Activated CD8-positive, alpha-beta T cell treated with anti-CD3 and anti-CD28 coated beads for 36 hours (primary cell): ENCODE measurements around the gene MRPS6. TPM values are rescaled to one million over a fixed set of nuclear protein-coding genes. Genes with fewer than 3 reads are reported as not detected.
A peak's percentile ranks its signal among the peaks of the same experiment; 100 is the strongest.

Experiments
- ATAC-seq: fragments of 200-7000 bp; cut with Tn5 transposase; one replicate; pipeline ENCODE4 v1.10.0; 2021; ENCODE audit warnings: mild to moderate bottlenecking, moderate library complexity
- CTCF ChIA-PET: fragments of 350-600 bp; sonication (Branson Sonifier 250); formaldehyde crosslinking; loops from one replicate; lab custom pipeline; 2021; ENCODE audit warnings: antibody characterized with exemption; lab: Charles Lee
- POLR2A ChIA-PET: fragments of 350-600 bp; sonication (Branson Sonifier 250); formaldehyde crosslinking; loops from one replicate; lab custom pipeline; 2021; ENCODE audit warnings: antibody characterized with exemption; lab: Charles Lee
- DNase-seq: peaks from one replicate; pipeline ENCODE4 v3.0.0-alpha.2; 2020
- H3K27ac Mint-ChIP-seq: one replicate; pipeline ENCODE4 v1.8.0; 2021; ENCODE audit warnings: mild to moderate bottlenecking, mixed read lengths
- H3K27me3 Mint-ChIP-seq: one replicate; pipeline ENCODE4 v1.8.0; 2021; ENCODE audit warnings: mixed read lengths
- H3K36me3 Mint-ChIP-seq: one replicate; pipeline ENCODE4 v1.8.0; 2021; ENCODE audit warnings: low read depth, mixed read lengths
- H3K4me1 Mint-ChIP-seq: one replicate; pipeline ENCODE4 v1.8.0; 2021; ENCODE audit warnings: low read depth, mixed read lengths
- H3K4me3 Mint-ChIP-seq: one replicate; pipeline ENCODE4 v1.8.0; 2021; ENCODE audit warnings: mild to moderate bottlenecking, moderate library complexity, mixed read lengths
- H3K9me3 Mint-ChIP-seq: one replicate; pipeline ENCODE4 v1.8.0; 2021; ENCODE audit warnings: mixed read lengths
- CTCF ChIP-seq: fragments of 200-600 bp; IDR thresholded peaks from one replicate; pipeline ENCODE4 v1.8.0; 2022; ENCODE audit warnings: antibody characterized with exemption, mild to moderate bottlenecking
- intact Hi-C: fragments of 100-400 bp; cut with micrococcal nuclease; formaldehyde crosslinking; loops from one replicate; pipeline ENCODE4 v1.10.0; 2022
- total RNA-seq, 2 experiments: library from RNA; stranded (reverse); gene quantifications; one replicate each; pipeline ENCODE4 v1.2.3, GENCODE V29; 2021

MRPS6 gene
- total RNA-seq, 2 experiments from 2014 or later: 93.9 to 95.2 TPM

- ChIA-PET POLR2A (no interaction called here), CTCF (interaction anchor here (0.9 kb wide), 1 partner anchor 141 kb away, joined by 4 read pairs; no protein-coding TSS in a partner anchor)
- Mint-ChIP-seq H3K9me3 (peaks cover 3% of the 10 kb centered on the region), H3K27me3 (no peaks in the 10 kb centered on the region), H3K4me3 (no peak overlapping the region), H3K27ac (no peak overlapping the region), H3K36me3 (no peaks in the 10 kb centered on the region), H3K4me1 (no peaks in the 10 kb centered on the region)
- TF ChIP-seq CTCF: no peak
- intact Hi-C loops: no loop called here
- DNase-seq (no peak), ATAC-seq (no peak)
These were observed 8.4 kb upstream of the MRPS6 start for GRCh38 chr21:34065027-34065426.

GRCh38 chr21:34071683-34072082 is 1.7 kb upstream of the MRPS6 start:
- no peak for TF ChIP-seq CTCF
- intact Hi-C loops: no loop called here
- Mint-ChIP-seq H3K27ac (no peak overlapping the region), H3K27me3 (no peaks in the 10 kb centered on the region), H3K36me3 (peaks cover 22% of the 10 kb centered on the region), H3K9me3 (no peaks in the 10 kb centered on the region), H3K4me1 (peaks cover 23% of the 10 kb centered on the region), H3K4me3 (peak overlapping the region; percentile 66)
- ChIA-PET POLR2A (no interaction called here), CTCF (interaction anchor here (1.3 kb wide), 1 partner anchor 57 kb away, joined by 4 read pairs; no protein-coding TSS in a partner anchor)
- ATAC-seq: no peak
- DNase-seq: no peak

GRCh38 chr21:34072145-34073031 is 990 bp upstream of the MRPS6 start:
- intact Hi-C loops: no loop called here
- CTCF ChIA-PET: interaction anchor here (6.6 kb wide), 1 partner anchor 149 kb away, joined by 57 read pairs; no protein-coding TSS in a partner anchor

GRCh38 chr21:34073749-34074282 is 438 bp downstream of the MRPS6 start:
- Mint-ChIP-seq H3K4me3 (peak overlapping the region; percentile 95), H3K27me3 (no peaks in the 10 kb centered on the region), H3K4me1 (peaks cover 43% of the 10 kb centered on the region), H3K36me3 (peaks cover 39% of the 10 kb centered on the region), H3K9me3 (no peaks in the 10 kb centered on the region), H3K27ac (peak overlapping the region; percentile 91)
- intact Hi-C loops: no loop called here
- no peak for TF ChIP-seq CTCF
- ChIA-PET POLR2A (interaction anchor here (0.6 to 2.7 kb wide), 19 partner anchors 11 to 165 kb away, joined by 3 to 13 read pairs (median 4); no protein-coding TSS in a partner anchor), CTCF (interaction anchor here (0.8 to 6.6 kb wide), 6 partner anchors 18 to 274 kb away, joined by 3 to 57 read pairs (median 4); no protein-coding TSS in a partner anchor)
- ATAC-seq (peak; percentile 32), DNase-seq (peak; percentile 13)

More at GRCh38 chr21:34072145-34073031, 990 bp upstream of the MRPS6 start:
- no peaks in the 10 kb centered on the region for H3K27me3 Mint-ChIP-seq
- DNase-seq: peak; percentile 39
- POLR2A ChIA-PET: interaction anchor here (1.0 to 2.4 kb wide), 6 partner anchors 18 to 138 kb away, joined by 3 to 8 read pairs (median 5); no protein-coding TSS in a partner anchor
- TF ChIP-seq CTCF: no peak
- peak overlapping the region; percentile 65 for H3K27ac Mint-ChIP-seq
- peaks cover 28% of the 10 kb centered on the region for H3K36me3 Mint-ChIP-seq
- no peaks in the 10 kb centered on the region for H3K9me3 Mint-ChIP-seq
- peak; percentile 12 for ATAC-seq
- peak overlapping the region; percentile 66 for H3K4me3 Mint-ChIP-seq
- H3K4me1 Mint-ChIP-seq: peaks cover 30% of the 10 kb centered on the region
